GM10266 (cell line): ENCODE results near the gene MPRIP.

Experiments
- DNase-seq: peaks from one replicate; pipeline ENCODE4 v3.0.0; 2012; ENCODE audit errors: extremely low spot score
- TF ChIP-seq, protein P1 (sequence below): IDR thresholded peaks from 2 replicates; pipeline ENCODE4 v1.5.1; 2012; ENCODE audit warnings: mild to moderate bottlenecking, low read depth; ENCODE audit not compliant: control insufficient read depth, insufficient read depth; ENCODE audit errors: missing control alignments

MPRIP gene

GRCh38 chr17:17020821-17021193 lies 21.4 kb upstream of the MPRIP start:
- TF ChIP-seq, protein P1, sequence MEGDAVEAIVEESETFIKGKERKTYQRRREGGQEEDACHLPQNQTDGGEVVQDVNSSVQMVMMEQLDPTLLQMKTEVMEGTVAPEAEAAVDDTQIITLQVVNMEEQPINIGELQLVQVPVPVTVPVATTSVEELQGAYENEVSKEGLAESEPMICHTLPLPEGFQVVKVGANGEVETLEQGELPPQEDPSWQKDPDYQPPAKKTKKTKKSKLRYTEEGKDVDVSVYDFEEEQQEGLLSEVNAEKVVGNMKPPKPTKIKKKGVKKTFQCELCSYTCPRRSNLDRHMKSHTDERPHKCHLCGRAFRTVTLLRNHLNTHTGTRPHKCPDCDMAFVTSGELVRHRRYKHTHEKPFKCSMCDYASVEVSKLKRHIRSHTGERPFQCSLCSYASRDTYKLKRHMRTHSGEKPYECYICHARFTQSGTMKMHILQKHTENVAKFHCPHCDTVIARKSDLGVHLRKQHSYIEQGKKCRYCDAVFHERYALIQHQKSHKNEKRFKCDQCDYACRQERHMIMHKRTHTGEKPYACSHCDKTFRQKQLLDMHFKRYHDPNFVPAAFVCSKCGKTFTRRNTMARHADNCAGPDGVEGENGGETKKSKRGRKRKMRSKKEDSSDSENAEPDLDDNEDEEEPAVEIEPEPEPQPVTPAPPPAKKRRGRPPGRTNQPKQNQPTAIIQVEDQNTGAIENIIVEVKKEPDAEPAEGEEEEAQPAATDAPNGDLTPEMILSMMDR, result no peak
- no peak for DNase-seq

- TF ChIP-seq, protein P1, result no peak
- no peak for DNase-seq
These were observed 20.9 kb upstream of the MPRIP start for GRCh38 chr17:17021194-17021863.

GRCh38 chr17:17022011-17022410 lies 20.2 kb upstream of the MPRIP start:
- no peak for DNase-seq
- TF ChIP-seq, protein P1, result no peak

DNA sequence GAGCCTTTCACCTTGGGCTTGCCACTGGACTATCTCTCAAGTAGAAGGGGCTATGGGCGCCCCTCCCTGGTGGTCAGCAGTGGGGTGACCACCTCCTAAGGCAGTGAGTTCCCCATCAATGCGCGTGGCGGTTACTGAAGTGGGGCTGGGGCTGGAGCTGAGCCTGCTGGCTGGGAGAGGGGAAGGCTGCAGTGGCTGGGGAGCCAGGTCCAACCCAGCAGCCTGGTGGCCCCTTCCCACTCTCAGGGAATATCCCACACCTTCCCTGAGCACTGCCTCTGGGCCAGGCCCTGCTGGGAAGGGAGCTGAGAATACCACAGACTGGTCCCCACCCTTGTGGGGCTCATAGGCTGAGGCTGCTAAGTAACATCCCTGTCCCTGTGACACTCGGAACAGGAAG lies 19.8 kb upstream of the MPRIP start:
- TF ChIP-seq, protein P1, result no peak
- no peak for DNase-seq

- TF ChIP-seq, protein P1, result no peak
- DNase-seq, result no peak
These were observed 17.4 kb upstream of the MPRIP start for GRCh38 chr17:17024778-17025300.

- TF ChIP-seq, protein P1, result no peak
- no peak for DNase-seq
These were observed 16.6 kb upstream of the MPRIP start for GRCh38 chr17:17025621-17026020.

- DNase-seq, result no peak
- TF ChIP-seq, protein P1, result no peak
These were observed 16.1 kb upstream of the MPRIP start for GRCh38 chr17:17026163-17026562.
